Renal cortical epithelial cell (primary cell): ENCODE results near the gene IGSF11. TPM values are rescaled to one million over a fixed set of nuclear protein-coding genes. Genes with fewer than 3 reads are reported as not detected.
"Not testable (repeated sequence)": the region's sequence is repeated elsewhere in the genome, so short reads cannot be mapped to it uniquely, and the experiment has no call there.

Experiments used
- DNase-seq: peaks from one replicate; pipeline ENCODE4 v3.0.0-alpha.2; 2011; ENCODE audit warnings: low read depth
- total RNA-seq: library from RNA; depleted of rRNA; stranded (reverse); fragments of >200 nt; gene quantifications from 2 replicates; pipeline ENCODE4 v1.2.3, GENCODE V29; 2014

IGSF11 gene
- total RNA-seq, 1 donor from 2014 or later: 0.05 TPM

DNA sequence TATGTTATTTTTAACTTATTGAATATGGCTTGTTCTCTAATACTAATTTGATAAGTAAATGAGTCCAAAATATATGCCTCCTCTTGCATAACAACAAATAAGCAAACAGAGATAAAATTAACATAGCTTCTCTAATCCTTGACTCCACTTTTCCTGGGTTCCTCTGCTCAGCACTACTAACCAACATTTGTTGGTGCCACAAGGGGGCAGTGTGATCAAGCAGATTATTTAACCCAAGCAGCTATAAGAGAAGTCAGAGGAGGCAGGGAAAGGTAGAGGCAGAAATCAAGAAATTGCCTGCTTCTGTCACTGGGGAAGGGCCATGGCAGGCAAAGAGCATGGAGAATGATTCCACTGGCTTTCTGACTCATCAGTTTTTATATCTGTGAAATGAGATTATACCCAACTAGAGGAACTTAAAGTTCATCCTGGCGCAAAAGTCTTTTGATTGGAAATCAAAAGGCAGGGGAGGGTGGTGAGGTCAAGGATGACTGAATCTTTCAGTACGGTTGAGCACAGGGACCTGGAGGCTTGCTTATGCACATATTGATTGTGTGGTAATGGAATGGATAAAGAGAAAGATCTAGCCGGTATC, 152.2 kb downstream of the IGSF11 start:
- DNase-seq: peak; percentile 56

DNA sequence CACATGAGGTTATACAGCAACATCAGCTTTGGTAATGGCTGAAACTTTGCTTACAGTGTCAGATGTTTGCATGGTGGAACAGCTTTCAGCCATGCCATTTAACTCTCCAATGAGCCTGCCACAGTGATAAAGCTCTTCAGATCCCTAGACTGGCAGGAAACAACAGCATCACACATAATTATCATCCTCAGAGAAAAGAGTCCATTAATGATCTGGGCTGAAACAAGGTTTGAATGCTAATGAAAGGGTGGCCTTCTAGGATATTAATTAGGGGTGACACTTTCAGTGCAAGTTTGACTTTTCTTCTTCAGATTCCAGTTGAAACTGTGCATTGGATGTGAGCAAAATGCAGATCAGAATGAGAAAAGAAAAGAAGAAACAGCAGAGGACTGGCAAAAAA, 166.6 kb downstream of the IGSF11 start:
- no peak for DNase-seq

DNA sequence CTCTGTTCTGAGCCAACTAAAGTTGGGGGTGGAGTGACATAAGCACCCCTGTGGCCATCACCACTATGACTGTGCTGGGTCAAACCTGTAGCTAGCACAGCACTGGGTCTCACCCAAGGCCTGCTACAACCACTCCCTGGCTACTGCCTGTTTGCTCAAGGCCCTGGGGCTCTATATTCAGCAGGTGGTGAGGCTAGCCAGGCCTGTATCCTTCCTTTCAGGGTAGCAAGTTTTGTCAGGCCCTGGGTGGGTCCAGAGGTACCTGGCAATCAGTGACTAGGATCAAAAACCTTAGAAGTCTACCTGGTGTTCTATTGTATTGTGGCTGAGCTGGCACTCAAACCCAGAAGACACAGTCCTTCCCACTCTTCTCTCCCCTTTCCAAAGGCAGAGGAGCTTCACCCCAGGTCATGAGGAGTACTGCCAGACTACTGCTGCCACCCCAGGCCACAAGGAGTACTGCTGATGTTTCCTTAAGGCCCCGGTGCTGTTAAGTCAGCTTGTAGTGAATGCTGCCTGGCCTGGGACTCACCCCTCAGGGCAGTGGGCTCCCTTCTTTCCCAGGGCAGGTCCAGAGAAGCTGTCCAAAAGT, 170.8 kb downstream of the IGSF11 start:
- no peak for DNase-seq

DNA sequence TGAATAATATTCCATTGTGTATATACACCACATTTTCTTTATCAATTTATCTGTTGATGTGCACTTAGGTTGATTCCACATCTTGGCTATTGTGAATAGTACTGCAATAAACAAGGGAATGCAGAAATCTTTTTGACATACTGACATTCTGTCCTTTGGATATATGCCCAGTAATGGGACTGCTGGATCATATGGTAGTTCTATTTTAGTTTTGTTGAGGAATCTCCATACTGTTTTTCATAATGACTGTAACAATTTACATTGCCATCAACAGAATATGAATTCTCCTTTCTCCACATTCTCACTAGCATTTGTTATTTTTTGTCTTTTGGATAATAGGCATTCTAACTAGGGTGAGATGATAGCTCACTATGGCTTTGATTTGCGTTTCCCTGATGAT, 174.7 kb downstream of the IGSF11 start:
- no peak for DNase-seq

DNA sequence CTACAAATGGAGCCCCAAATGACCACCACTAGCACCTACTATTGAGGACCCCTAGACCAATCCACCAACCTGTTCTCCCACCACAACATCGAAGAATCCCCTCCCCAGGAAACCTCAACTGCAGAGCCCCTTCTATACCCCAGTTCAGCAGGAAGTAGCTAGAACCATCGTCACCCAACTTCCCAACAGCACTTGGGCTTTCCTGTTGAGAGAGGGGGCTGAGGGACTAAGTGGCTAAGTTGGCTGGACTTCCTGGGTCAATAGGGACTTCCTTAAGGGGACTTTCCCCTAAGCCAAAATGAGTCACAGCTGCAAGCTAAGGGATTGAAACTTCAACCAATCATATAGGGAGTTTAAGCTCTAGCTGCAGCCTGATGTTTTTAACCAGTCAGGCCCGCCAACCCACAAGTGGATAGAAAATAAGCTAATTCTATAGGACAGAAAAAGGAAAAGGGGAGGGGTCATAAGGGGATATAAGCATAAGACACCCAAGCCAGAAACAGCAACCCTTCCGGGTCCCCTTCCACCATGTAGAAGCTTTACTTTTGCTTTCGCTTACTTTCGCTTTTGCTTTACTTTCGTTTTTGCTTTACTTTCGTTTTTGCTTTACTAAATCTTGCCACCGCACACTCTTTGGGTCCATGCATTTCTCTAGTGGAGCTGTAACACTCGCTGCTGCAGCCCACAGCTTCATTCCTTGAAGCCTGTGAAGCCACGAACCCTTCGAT, 183.0 kb downstream of the IGSF11 start:
- not testable (repeated sequence) for DNase-seq

DNA sequence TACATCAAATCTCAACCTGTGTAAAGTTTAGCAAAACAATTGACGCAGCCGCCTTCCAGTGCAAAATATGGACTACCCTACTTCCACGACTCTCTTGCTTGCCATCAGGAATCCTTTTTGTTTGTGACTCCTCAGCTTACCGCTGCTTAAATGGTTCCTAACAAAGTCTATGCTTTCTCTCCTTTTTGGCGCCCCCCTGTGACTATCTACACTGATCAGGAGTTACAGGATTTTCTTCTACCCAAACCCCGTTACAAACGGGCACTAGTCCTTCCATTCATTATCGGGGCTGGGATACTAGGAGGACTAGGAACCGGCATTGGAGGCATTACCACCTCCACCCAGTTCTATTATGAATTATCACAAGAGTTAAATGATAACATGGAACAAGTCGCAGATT, 184.0 kb downstream of the IGSF11 start:
- DNase-seq: no peak

Other genes starting within 250 kb of the IGSF11 start
- not detected in 2 replicates for gene TEX55, start 111.3 kb upstream of the IGSF11 start, total RNA-seq
- 1.9 and 33.7 TPM in 2 replicates for gene UPK1B, start 138.8 kb upstream of the IGSF11 start, total RNA-seq
- 25.9 and 35.9 TPM in 2 replicates for gene B4GALT4, start 206.0 kb upstream of the IGSF11 start, total RNA-seq